ENCODE data around the gene TEX38. TPM values are rescaled to one million over a fixed set of nuclear protein-coding genes. Genes with fewer than 3 reads are reported as not detected.

Gene TEX38
- total and polyA plus RNA-seq, 2 of the 13 experiments (the other 11 are each of a cell fraction or from before 2014, with no cell fraction given), result 0.18 TPM; not detected in 1

GRCh38 chr1:46656643-46657042 is 15.0 kb upstream of the TEX38 start (continued):
- TF ChIP-seq ZNF382 (CRISPR knock-in tag; IDR thresholded peaks at IDR 0.05; ENCODE audit: borderline replicate concordance), result no peak
- no peak for TF ChIP-seq ZNF879 (CRISPR knock-in tag; IDR thresholded peaks at IDR 0.05)
- no peak for TF ChIP-seq ZNF782 (CRISPR knock-in tag; IDR thresholded peaks at IDR 0.05; ENCODE audit: borderline replicate concordance)
- no peak for TF ChIP-seq HOXD1 (CRISPR knock-in tag; IDR thresholded peaks at IDR 0.05)
- no peak for TF ChIP-seq ZUFSP (CRISPR knock-in tag; IDR thresholded peaks at IDR 0.05; ENCODE audit: borderline replicate concordance)
- TF ChIP-seq ELK4 (CRISPR knock-in tag; IDR thresholded peaks at IDR 0.05; ENCODE audit: borderline replicate concordance), result no peak

GRCh38 chr1:46657775-46658174 is 13.9 kb upstream of the TEX38 start:
- Histone ChIP-seq H3K9ac (ENCODE audit: insufficient read depth, low read depth, low read length) (no peak overlapping the region), H3K4me3 (replicated peaks in 1 of 3; ENCODE audit: insufficient read depth in 1 of 3, low read depth in 2 of 3, low read length in 3 of 3) (no peak overlapping the region), H3K4me2 (ENCODE audit: low read depth, low read length) (no peak overlapping the region), H3K4me1 (ENCODE audit: insufficient read depth, low read length) (no peaks in the 10 kb centered on the region), H4K20me1 (ENCODE audit: insufficient read depth, low read length) (no peaks in the 10 kb centered on the region), H3K9me3 (ENCODE audit: low read length) (no peaks in the 10 kb centered on the region), H3K27ac (ENCODE audit: extremely low read length, insufficient read depth, low read length) (no peak overlapping the region), H3K36me3 (replicated peaks in 1 of 2; ENCODE audit: control insufficient read depth in 1 of 2, insufficient read depth in 2 of 2, low read length in 2 of 2) (peaks cover 2 to 26% of the 10 kb centered on the region in 2 experiments; a peak in 3 of 5 replicates), H2AFZ (ENCODE audit: low read length) (no peak overlapping the region), H3K79me2 (ENCODE audit: insufficient read depth, low read length) (no peaks in the 10 kb centered on the region), H3K27me3 (ENCODE audit: control insufficient read depth in 1 of 2, insufficient read depth in 2 of 2, low read length in 2 of 2) (no peaks in the 10 kb centered on the region)
- CTCF ChIA-PET (ENCODE audit: low intra/inter-chr PET ratio, low total read pairs), result no interaction called here
- ATAC-seq (no peak), DNase-seq (ENCODE audit: low spot score) (no peak), FAIRE-seq (no peak)
- no TSS peak for BruUV-seq (replicated peaks)
- in situ Hi-C loops (cut with HindIII; ENCODE audit: extremely low pct_ligation_motif_present, low pct_unique_long_range_greater_than_20kb), result no loop called here
- intact Hi-C loops (cut with micrococcal nuclease; ENCODE audit: unreplicated experiment), result no loop called here
- 100% methylated on average over 1 of the region's 1 CpG for WGBS (ENCODE audit: low lambda C conversion rate)
- POLR2A ChIA-PET, result interaction anchor here (1.5 kb wide), 1 partner anchor 10 kb away, joined by 4 read pairs; the partner anchor contains the start of gene ATPAF1
- no peak for TF ChIP-seq AGO1 (IDR thresholded peaks at IDR 0.05; ENCODE audit: low read depth, low read length, poor library complexity, severe bottlenecking)
